HEK293 (cell line): ENCODE data around the gene C2CD2.

Experiments used
- CTCF ChIP-seq: fragments of 450-650 bp; formaldehyde crosslinking; IDR thresholded peaks from 2 replicates; pipeline ENCODE4 v1.5.1; 2016; ENCODE audit warnings: missing biosample characterization, missing genetic modification characterization
- SP2 ChIP-seq: fragments of 450-650 bp; formaldehyde crosslinking; IDR thresholded peaks from 2 replicates; pipeline ENCODE4 v1.5.1; 2016; ENCODE audit warnings: missing biosample characterization, missing genetic modification characterization
- ZFP69B ChIP-seq: fragments of 450-650 bp; formaldehyde crosslinking; IDR thresholded peaks from 2 replicates; pipeline ENCODE4 v1.5.1; 2016; ENCODE audit warnings: missing biosample characterization, missing genetic modification characterization
- ZNF274 ChIP-seq, 2 experiments: fragments of 200-500 bp in 1 of 2; fragments of 450-650 bp in 1 of 2; sonication (Bioruptor generic) in 1 of 2; formaldehyde crosslinking in 1 of 2; IDR thresholded peaks; 2 replicates each; pipeline versions ENCODE4 v1.5.1 to v1.6.1; 2014 to 2016; ENCODE audit warnings: borderline replicate concordance in 1 of 2, inconsistent platforms in 1 of 2, low read length in 1 of 2, missing biosample characterization in 1 of 2, missing genetic modification characterization in 1 of 2
- ZNF398 ChIP-seq: fragments of 450-650 bp; formaldehyde crosslinking; IDR thresholded peaks from 2 replicates; pipeline ENCODE4 v1.5.1; 2017; ENCODE audit warnings: missing biosample characterization, missing genetic modification characterization
- ZNF433 ChIP-seq: fragments of 450-650 bp; formaldehyde crosslinking; IDR thresholded peaks from 2 replicates; pipeline ENCODE4 v1.5.1; 2016; ENCODE audit warnings: missing biosample characterization, missing genetic modification characterization, low read depth
- ZNF639 ChIP-seq: fragments of 450-650 bp; formaldehyde crosslinking; IDR thresholded peaks from 2 replicates; pipeline ENCODE4 v1.5.1; 2016; ENCODE audit warnings: missing biosample characterization, missing genetic modification characterization
- ZNF707 ChIP-seq: fragments of 450-650 bp; formaldehyde crosslinking; IDR thresholded peaks from 2 replicates; pipeline ENCODE4 v1.5.1; 2016; ENCODE audit warnings: missing biosample characterization, missing genetic modification characterization

GRCh38 chr21:41845310-41846032, 108.3 kb downstream of the C2CD2 start:
- TF ChIP-seq SP2 (no peak), ZNF398 (tag by site-specific recombination) (no peak), ZNF274 (IDR thresholded peaks at IDR 0.05; ENCODE audit: low read length) (no peak), ZNF274 (tag by site-specific recombination; IDR thresholded peaks at IDR 0.05; ENCODE audit: borderline replicate concordance) (no peak), ZNF707 (tag by site-specific recombination) (no peak), ZNF433 (tag by site-specific recombination) (no peak), CTCF (no peak), ZNF639 (tag by site-specific recombination) (no peak), ZFP69B (tag by site-specific recombination) (no peak)
